Measurements from ENCODE around the gene BAIAP2.

The BAIAP2 gene

GRCh38 chr17:81008140-81008539, 26.8 kb upstream of the BAIAP2 start:
- Histone ChIP-seq H3K9me2 (replicated peaks; ENCODE audit: insufficient read depth, low read length) (no peaks in the 10 kb centered on the region), H3K4me1 (ENCODE audit: low read length) (no peaks in the 10 kb centered on the region), H3K27ac (ENCODE audit: low read length) (no peak overlapping the region), H3F3A (ENCODE audit: insufficient read depth, low read length) (no peaks in the 10 kb centered on the region), H4K20me1 (ENCODE audit: insufficient read depth, low read length) (no peaks in the 10 kb centered on the region), H3K27me3 (replicated peaks; ENCODE audit: insufficient read depth, low read length) (peaks cover 16% of the 10 kb centered on the region), H3K9ac (ENCODE audit: low read length) (no peak overlapping the region), H3K4me3 (ENCODE audit: low read length) (no peak overlapping the region), H2AFZ (ENCODE audit: low read length) (no peak overlapping the region), H3K4me2 (ENCODE audit: low read depth, low read length) (no peak overlapping the region), H3K9me3 (replicated peaks; ENCODE audit: insufficient read depth, low read length) (no peaks in the 10 kb centered on the region), H3K36me3 (replicated peaks; ENCODE audit: insufficient read depth, low read length) (no peaks in the 10 kb centered on the region), H3K79me2 (ENCODE audit: low read length) (no peaks in the 10 kb centered on the region)
- DNase-seq: no peak
- no peak for TF ChIP-seq EZH2phosphoT487 (IDR thresholded peaks at IDR 0.05; ENCODE audit: low read length)
- TF ChIP-seq, protein P1, sequence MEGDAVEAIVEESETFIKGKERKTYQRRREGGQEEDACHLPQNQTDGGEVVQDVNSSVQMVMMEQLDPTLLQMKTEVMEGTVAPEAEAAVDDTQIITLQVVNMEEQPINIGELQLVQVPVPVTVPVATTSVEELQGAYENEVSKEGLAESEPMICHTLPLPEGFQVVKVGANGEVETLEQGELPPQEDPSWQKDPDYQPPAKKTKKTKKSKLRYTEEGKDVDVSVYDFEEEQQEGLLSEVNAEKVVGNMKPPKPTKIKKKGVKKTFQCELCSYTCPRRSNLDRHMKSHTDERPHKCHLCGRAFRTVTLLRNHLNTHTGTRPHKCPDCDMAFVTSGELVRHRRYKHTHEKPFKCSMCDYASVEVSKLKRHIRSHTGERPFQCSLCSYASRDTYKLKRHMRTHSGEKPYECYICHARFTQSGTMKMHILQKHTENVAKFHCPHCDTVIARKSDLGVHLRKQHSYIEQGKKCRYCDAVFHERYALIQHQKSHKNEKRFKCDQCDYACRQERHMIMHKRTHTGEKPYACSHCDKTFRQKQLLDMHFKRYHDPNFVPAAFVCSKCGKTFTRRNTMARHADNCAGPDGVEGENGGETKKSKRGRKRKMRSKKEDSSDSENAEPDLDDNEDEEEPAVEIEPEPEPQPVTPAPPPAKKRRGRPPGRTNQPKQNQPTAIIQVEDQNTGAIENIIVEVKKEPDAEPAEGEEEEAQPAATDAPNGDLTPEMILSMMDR (IDR thresholded peaks at IDR 0.05; ENCODE audit: low read length): no peak
- TF ChIP-seq EZH2 (optimal IDR thresholded peaks at IDR 0.05; ENCODE audit: low read depth, low read length): no peak

DNA sequence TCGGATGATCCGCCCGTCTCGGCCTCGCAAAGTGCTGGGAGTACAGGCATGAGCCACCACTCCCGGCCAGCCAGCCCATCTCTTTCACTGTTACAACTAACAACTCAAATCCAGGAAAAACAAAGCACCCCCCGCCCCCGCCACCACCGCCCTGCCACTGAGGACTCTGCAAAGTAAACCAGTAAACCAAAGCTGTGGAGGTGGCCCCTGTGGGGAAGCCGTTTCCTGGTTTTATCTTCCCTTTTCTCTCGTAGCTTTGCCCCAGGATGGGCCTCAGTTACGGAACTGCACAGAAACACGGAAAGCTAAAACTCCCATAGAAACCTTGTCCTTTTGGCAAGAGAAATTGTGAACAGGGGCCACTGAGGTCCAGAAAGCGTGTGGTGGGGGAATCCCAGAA, 25.8 kb upstream of the BAIAP2 start:
- Histone ChIP-seq H3K27me3 (replicated peaks; ENCODE audit: insufficient read depth, low read length) (peaks cover 10% of the 10 kb centered on the region), H3K9me2 (replicated peaks; ENCODE audit: insufficient read depth, low read length) (no peaks in the 10 kb centered on the region), H3K4me2 (ENCODE audit: low read depth, low read length) (no peak overlapping the region), H4K20me1 (ENCODE audit: insufficient read depth, low read length) (no peaks in the 10 kb centered on the region), H2AFZ (ENCODE audit: low read length) (no peak overlapping the region), H3K27ac (ENCODE audit: low read length) (no peak overlapping the region), H3F3A (ENCODE audit: insufficient read depth, low read length) (no peaks in the 10 kb centered on the region), H3K79me2 (ENCODE audit: low read length) (no peaks in the 10 kb centered on the region), H3K9me3 (replicated peaks; ENCODE audit: insufficient read depth, low read length) (no peaks in the 10 kb centered on the region), H3K36me3 (replicated peaks; ENCODE audit: insufficient read depth, low read length) (no peaks in the 10 kb centered on the region), H3K9ac (ENCODE audit: low read length) (no peak overlapping the region), H3K4me3 (ENCODE audit: low read length) (no peak overlapping the region), H3K4me1 (ENCODE audit: low read length) (no peaks in the 10 kb centered on the region)
- no peak for DNase-seq
- TF ChIP-seq, protein P1 (IDR thresholded peaks at IDR 0.05; ENCODE audit: low read length): no peak

DNA sequence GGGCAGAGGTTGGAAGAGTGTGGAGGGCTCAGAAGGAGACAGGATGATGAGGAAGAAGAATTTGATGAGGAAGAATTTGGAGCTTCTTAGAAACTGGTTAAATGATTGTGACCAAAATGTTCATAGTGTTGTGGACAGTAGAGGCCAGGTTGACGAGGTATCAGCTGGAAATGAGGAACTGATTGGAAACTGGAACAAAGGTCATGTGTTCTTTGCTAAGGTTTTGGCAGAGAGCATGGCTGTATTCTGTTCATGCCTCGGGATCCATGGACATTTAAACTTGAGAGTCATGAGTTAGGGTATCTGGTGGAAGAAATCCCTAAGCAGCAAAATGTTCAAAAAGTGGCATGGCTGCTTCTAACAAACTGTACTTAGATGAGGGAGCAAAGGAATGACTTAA, 24.0 kb upstream of the BAIAP2 start:
- Histone ChIP-seq H3K9ac (ENCODE audit: low read length) (no peak overlapping the region), H3K9me2 (replicated peaks; ENCODE audit: insufficient read depth, low read length) (no peaks in the 10 kb centered on the region), H3K27me3 (replicated peaks; ENCODE audit: insufficient read depth, low read length) (peaks cover 13% of the 10 kb centered on the region), H2AFZ (ENCODE audit: low read length) (no peak overlapping the region), H3K4me3 (ENCODE audit: low read length) (no peak overlapping the region), H3K4me2 (ENCODE audit: low read depth, low read length) (no peak overlapping the region), H3K27ac (ENCODE audit: low read length) (no peak overlapping the region), H4K20me1 (ENCODE audit: insufficient read depth, low read length) (no peaks in the 10 kb centered on the region), H3K79me2 (ENCODE audit: low read length) (no peaks in the 10 kb centered on the region), H3K36me3 (replicated peaks; ENCODE audit: insufficient read depth, low read length) (no peaks in the 10 kb centered on the region), H3K4me1 (ENCODE audit: low read length) (no peaks in the 10 kb centered on the region), H3K9me3 (replicated peaks; ENCODE audit: insufficient read depth, low read length) (no peaks in the 10 kb centered on the region), H3F3A (ENCODE audit: insufficient read depth, low read length) (no peaks in the 10 kb centered on the region)
- DNase-seq: no peak
- TF ChIP-seq EZH2phosphoT487 (IDR thresholded peaks at IDR 0.05; ENCODE audit: low read length) (no peak), EZH2 (optimal IDR thresholded peaks at IDR 0.05; ENCODE audit: low read depth, low read length) (no peak)
- TF ChIP-seq, protein P1 (IDR thresholded peaks at IDR 0.05; ENCODE audit: low read length): no peak
